GM12878 (cell line): ENCODE data around the gene FAM241A. TPM values are rescaled to one million over a fixed set of nuclear protein-coding genes. Genes with fewer than 3 reads are reported as not detected.
"Not testable (repeated sequence)": the region's sequence is repeated elsewhere in the genome, so short reads cannot be mapped to it uniquely, and the experiment has no call there.

Source experiments
- ATAC-seq: fragments of 200-7000 bp; cut with Tn5 transposase; 3 replicates; pipeline ENCODE4 v1.9.1; 2020; ENCODE audit warnings: mild to moderate bottlenecking, moderate library complexity
- BruUV-seq: library from RNA; stranded (reverse); fragments of 400-500 nt; replicated peaks from 2 replicates; lab custom pipeline; 2021; lab: Mats Ljungman, UMichigan
- CTCF ChIA-PET: fragments of 300-600 bp; sonication (Branson Sonifier 250); formaldehyde crosslinking; extraction: SDS; loops from one replicate; lab custom pipeline; 2021; ENCODE audit warnings: inconsistent platforms; lab: Yijun Ruan, JAX
- POLR2A ChIA-PET: fragments of 350-600 bp; formaldehyde crosslinking; extraction: SDS; loops from one replicate; lab custom pipeline; 2021; ENCODE audit warnings: inconsistent platforms; lab: Charles Lee
- RAD21 ChIA-PET: fragments of 300-600 bp; sonication (Branson Sonifier 250); formaldehyde crosslinking; loops from one replicate; lab custom pipeline; 2023; ENCODE audit warnings: antibody characterized with exemption; ENCODE audit not compliant: unreplicated experiment; lab: Charles Lee
- SMC1A ChIA-PET: fragments of 300-600 bp; sonication (Branson Sonifier 250); formaldehyde crosslinking; loops from one replicate; lab custom pipeline; 2023; ENCODE audit not compliant: unreplicated experiment, uncharacterized antibody; lab: Charles Lee
- DNase-seq: peaks from one replicate; pipeline ENCODE4 v3.0.0-alpha.2; 2011; ENCODE audit warnings: low read depth, low spot score
- FAIRE-seq: peaks from 3 replicates; lab custom pipeline; 2011; peaks lifted over from hg19 to GRCh38; lab: Jason Lieb, UNC
- H2AFZ ChIP-seq: 2 replicates; pipeline ENCODE4 v1.6.0; 2011; ENCODE audit warnings: low read depth, low read length, control low read depth; ENCODE audit not compliant: control insufficient read depth
- H3K27ac ChIP-seq: 2 replicates; pipeline ENCODE4 v1.5.1; 2011; ENCODE audit warnings: control low read depth; ENCODE audit not compliant: control insufficient read depth, insufficient read depth
- H3K27me3 ChIP-seq, 2 experiments: replicated peaks in 1 of 2; 2 replicates each; pipeline versions ENCODE4 v1.6.0 to v1.6.1; 2011; ENCODE audit warnings: low read length in 1 of 2; ENCODE audit not compliant: control insufficient read depth in 2 of 2, insufficient read depth in 2 of 2
- H3K36me3 ChIP-seq, 2 experiments: 2 replicates each; pipeline ENCODE4 v1.5.1; 2011; ENCODE audit warnings: low read length in 1 of 2; ENCODE audit not compliant: control insufficient read depth in 2 of 2, insufficient read depth in 2 of 2
- H3K4me1 ChIP-seq: 2 replicates; pipeline ENCODE4 v1.6.1; 2011; ENCODE audit warnings: mild to moderate bottlenecking, low read length, moderate library complexity, mixed read lengths; ENCODE audit not compliant: control insufficient read depth, insufficient read depth
- H3K4me2 ChIP-seq: 2 replicates; pipeline ENCODE4 v1.6.0; 2011; ENCODE audit warnings: control low read depth; ENCODE audit not compliant: control insufficient read depth, insufficient read depth
- H3K4me3 ChIP-seq: fragments of 200-600 bp; sonication (generic); 2 replicates; pipeline ENCODE4 v1.5.1; 2016
- H3K79me2 ChIP-seq: 2 replicates; pipeline ENCODE4 v1.6.0; 2011; ENCODE audit warnings: low read length; ENCODE audit not compliant: control insufficient read depth, insufficient read depth
- H3K9ac ChIP-seq: 2 replicates; pipeline ENCODE4 v1.8.0; 2011; ENCODE audit warnings: low read length, control low read depth, mixed read lengths; ENCODE audit not compliant: control insufficient read depth, insufficient read depth
- H3K9me3 ChIP-seq: replicated peaks from 3 replicates; pipeline ENCODE4 v1.5.1; 2011; ENCODE audit warnings: mild to moderate bottlenecking, low read length; ENCODE audit not compliant: control insufficient read depth, insufficient read depth
- H4K20me1 ChIP-seq: 2 replicates; pipeline ENCODE4 v1.6.0; 2011; ENCODE audit not compliant: control insufficient read depth, insufficient read depth
- DPF2 ChIP-seq: fragments of 450-650 bp; IDR thresholded peaks from 2 replicates; pipeline ENCODE4 v1.6.1; 2017; ENCODE audit warnings: mild to moderate bottlenecking
- NFYB ChIP-seq: IDR thresholded peaks from 2 replicates; pipeline ENCODE4 v1.6.1; 2011; ENCODE audit warnings: low read depth, mild to moderate bottlenecking, low read length, improper control_type of control experiment, moderate library complexity; ENCODE audit not compliant: insufficient read depth
- WGBS: methylation state at CpG from one replicate; pipeline ENCODE4 v1.1.6; 2016; ENCODE audit warnings: low lambda C conversion rate; ENCODE audit not compliant: insufficient replicate concordance, insufficient coverage; ENCODE audit errors: missing lambda C conversion rate; 5-methylcytosine and 5-hydroxymethylcytosine counted together
- in situ Hi-C: fragments of 300-500 bp; cut with MboI; formaldehyde crosslinking; loops from 9 replicates; pipeline ENCODE4 v1.14.3; 2018; ENCODE audit warnings: mixed read lengths
- intact Hi-C: fragments of 100-400 bp; cut with micrococcal nuclease; formaldehyde crosslinking; loops from one replicate; pipeline ENCODE4 v1.14.2; 2022; ENCODE audit not compliant: unreplicated experiment
- polyA plus RNA-seq, 11 experiments: library from polyadenylated mRNA; depleted of rRNA in 4 of 11; unstranded in 6 of 11; stranded (reverse) in 5 of 11; fragments of >200 nt; fragmentation: Nextera tagmentation in 4 of 11; fragmentation: Illumina TruSeq in 1 of 11; extraction: Ambion mirVana in 4 of 11; extraction: Trizol in 1 of 11; gene quantifications; 1 replicate in 1 of 11; 2 replicates in 10 of 11; pipeline versions ENCODE4 v1.2.1 to v1.2.3, GENCODE V29; 2011 to 2016; ENCODE audit warnings: inconsistent platforms in 2 of 11, missing spikeins in 2 of 11, low read depth in 1 of 11
- total RNA-seq, 4 experiments: library from RNA; depleted of rRNA in 3 of 4; stranded (reverse); fragments of >200 nt in 3 of 4; fragmentation: Illumina TruSeq in 1 of 4; extraction: Trizol in 1 of 4; gene quantifications; 2 replicates each; pipeline versions ENCODE4 v1.2.1 to v1.2.3, GENCODE V29; 2013 to 2021
- TF ChIP-seq, protein P1 (sequence below): fragments of 450-650 bp; IDR thresholded peaks from 2 replicates; pipeline ENCODE4 v1.6.1; 2017; ENCODE audit warnings: borderline replicate concordance
- TF ChIP-seq, protein P2 (sequence below): fragments of 450-650 bp; IDR thresholded peaks from 2 replicates; pipeline ENCODE4 v1.6.1; 2017; ENCODE audit warnings: mild to moderate bottlenecking, low read depth, inconsistent platforms; ENCODE audit not compliant: poor library complexity, severe bottlenecking

FAM241A gene
- total and polyA plus RNA-seq, 10 of the 15 experiments (the other 5 are each of a cell fraction or from before 2014, with no cell fraction given) = 0.20 to 7.5 (median 2.4) TPM

DNA sequence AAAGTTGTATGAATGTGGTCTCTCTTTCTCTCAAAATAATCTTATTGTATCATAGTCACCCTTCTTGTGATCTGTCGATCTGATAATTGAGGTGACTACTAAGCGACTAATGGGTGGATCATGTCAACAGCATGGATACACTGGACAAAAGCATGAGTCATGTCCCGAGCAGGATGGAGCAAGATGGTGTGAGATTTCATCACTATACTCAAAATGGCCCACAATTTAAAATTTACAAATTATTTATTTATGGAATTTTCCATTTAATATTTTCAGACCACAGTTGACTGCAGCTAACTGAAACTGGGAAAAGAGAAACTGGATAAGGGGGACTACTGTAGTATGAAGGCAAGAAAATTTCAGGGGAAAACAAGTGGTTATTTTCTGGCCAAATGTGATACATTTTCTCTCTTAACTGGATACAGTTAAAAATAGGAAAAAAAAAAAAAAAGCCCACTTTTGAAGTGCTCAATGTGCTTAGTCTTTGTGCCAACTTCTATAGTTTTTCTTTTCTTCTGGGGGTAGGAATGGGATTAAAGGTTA is 25.3 kb downstream of the FAM241A start (continued):
- TF ChIP-seq, protein P1, sequence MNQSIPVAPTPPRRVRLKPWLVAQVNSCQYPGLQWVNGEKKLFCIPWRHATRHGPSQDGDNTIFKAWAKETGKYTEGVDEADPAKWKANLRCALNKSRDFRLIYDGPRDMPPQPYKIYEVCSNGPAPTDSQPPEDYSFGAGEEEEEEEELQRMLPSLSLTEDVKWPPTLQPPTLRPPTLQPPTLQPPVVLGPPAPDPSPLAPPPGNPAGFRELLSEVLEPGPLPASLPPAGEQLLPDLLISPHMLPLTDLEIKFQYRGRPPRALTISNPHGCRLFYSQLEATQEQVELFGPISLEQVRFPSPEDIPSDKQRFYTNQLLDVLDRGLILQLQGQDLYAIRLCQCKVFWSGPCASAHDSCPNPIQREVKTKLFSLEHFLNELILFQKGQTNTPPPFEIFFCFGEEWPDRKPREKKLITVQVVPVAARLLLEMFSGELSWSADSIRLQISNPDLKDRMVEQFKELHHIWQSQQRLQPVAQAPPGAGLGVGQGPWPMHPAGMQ = no peak
- TF ChIP-seq, protein P2, sequence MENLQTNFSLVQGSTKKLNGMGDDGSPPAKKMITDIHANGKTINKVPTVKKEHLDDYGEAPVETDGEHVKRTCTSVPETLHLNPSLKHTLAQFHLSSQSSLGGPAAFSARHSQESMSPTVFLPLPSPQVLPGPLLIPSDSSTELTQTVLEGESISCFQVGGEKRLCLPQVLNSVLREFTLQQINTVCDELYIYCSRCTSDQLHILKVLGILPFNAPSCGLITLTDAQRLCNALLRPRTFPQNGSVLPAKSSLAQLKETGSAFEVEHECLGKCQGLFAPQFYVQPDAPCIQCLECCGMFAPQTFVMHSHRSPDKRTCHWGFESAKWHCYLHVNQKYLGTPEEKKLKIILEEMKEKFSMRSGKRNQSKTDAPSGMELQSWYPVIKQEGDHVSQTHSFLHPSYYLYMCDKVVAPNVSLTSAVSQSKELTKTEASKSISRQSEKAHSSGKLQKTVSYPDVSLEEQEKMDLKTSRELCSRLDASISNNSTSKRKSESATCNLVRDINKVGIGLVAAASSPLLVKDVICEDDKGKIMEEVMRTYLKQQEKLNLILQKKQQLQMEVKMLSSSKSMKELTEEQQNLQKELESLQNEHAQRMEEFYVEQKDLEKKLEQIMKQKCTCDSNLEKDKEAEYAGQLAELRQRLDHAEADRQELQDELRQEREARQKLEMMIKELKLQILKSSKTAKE = no peak
- TF ChIP-seq NFYB = no peak
- TF ChIP-seq DPF2 = no peak

DNA sequence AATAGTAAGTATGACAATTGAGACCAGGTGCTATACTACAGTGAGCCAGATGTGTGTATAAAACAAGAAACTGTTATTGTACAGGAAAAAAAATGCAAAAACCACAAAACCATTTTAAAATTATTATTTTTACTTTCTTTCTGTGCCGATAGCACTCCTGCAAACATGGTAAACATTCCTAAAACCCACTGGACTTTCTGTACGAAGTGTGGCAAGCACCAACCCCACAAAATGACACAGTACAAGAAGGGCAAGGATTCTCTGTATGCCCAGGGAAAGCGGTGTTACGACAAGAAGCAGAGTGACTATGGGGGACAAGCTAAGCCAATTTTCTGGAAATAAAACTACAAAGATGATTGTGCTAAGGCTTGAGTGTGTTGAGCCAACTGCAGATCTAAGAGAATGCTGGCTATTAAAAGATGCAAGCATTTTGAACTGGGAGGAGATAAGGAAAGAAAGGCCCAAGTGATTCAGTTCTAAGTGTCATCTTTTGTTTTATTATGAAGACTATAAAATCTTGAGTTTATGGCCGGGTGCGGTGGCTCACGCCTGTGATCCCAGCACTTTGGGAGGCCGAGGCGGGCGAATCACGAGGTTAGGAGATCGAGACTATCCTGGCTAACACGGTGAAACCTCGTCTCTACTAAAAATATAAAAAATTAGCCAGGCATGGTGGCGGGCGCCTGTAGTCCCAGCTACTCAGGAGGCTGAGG is 26.0 kb downstream of the FAM241A start:
- H3K4me1 ChIP-seq, H3K36me3 ChIP-seq, in situ Hi-C loops, H3K9me3 ChIP-seq, H4K20me1 ChIP-seq, BruUV-seq, FAIRE-seq, RAD21 ChIA-PET, ATAC-seq, H3K4me3 ChIP-seq, H3K79me2 ChIP-seq, H3K4me2 ChIP-seq, H3K27me3 ChIP-seq, H3K9ac ChIP-seq, H3K27ac ChIP-seq, POLR2A ChIA-PET, intact Hi-C loops, DNase-seq, H2AFZ ChIP-seq: not testable (repeated sequence)
- SMC1A ChIA-PET = interaction anchor here (1.5 kb wide), 1 partner anchor 72 kb away, joined by 4 read pairs; no protein-coding TSS in a partner anchor
- WGBS = 90% methylated on average over 16 of the region's 16 CpGs
- CTCF ChIA-PET = interaction anchor here (1.3 kb wide), 1 partner anchor 11 kb away, joined by 4 read pairs; no protein-coding TSS in a partner anchor
